Smooth muscle cell (in vitro differentiated cells): ENCODE results near the gene KCNE4. TPM values are rescaled to one million over a fixed set of nuclear protein-coding genes. Genes with fewer than 3 reads are reported as not detected.

Source experiments
- DNase-seq: peaks from one replicate; lab custom pipeline; 2025; ENCODE audit not compliant: unreplicated experiment; lab: John Stamatoyannopoulos, UW
- H2AFZ ChIP-seq: fragments of 200-600 bp; sonication (generic); 2 replicates; pipeline ENCODE4 v1.6.0; 2016; ENCODE audit warnings: antibody characterized with exemption, low read depth, mild to moderate bottlenecking
- H3F3A ChIP-seq: fragments of 200-600 bp; sonication (generic); 2 replicates; pipeline ENCODE4 v1.6.0; 2017; ENCODE audit warnings: antibody characterized with exemption, low read depth
- H3K27ac ChIP-seq: fragments of 200-600 bp; sonication (generic); 2 replicates; pipeline ENCODE4 v1.5.1; 2016; ENCODE audit warnings: low read depth, mild to moderate bottlenecking
- H3K27me3 ChIP-seq: fragments of 200-600 bp; sonication (generic); 2 replicates; pipeline ENCODE4 v1.6.1; 2016; ENCODE audit warnings: low read depth, mild to moderate bottlenecking
- H3K36me3 ChIP-seq: fragments of 200-600 bp; sonication (generic); 2 replicates; pipeline ENCODE4 v1.5.1; 2016; ENCODE audit warnings: low read depth
- H3K4me1 ChIP-seq: fragments of 200-600 bp; sonication (generic); 2 replicates; pipeline ENCODE4 v1.5.1; 2016; ENCODE audit warnings: low read depth
- H3K4me2 ChIP-seq: fragments of 200-600 bp; sonication (generic); 2 replicates; pipeline ENCODE4 v1.6.0; 2016; ENCODE audit warnings: mild to moderate bottlenecking
- H3K4me3 ChIP-seq: fragments of 200-600 bp; sonication (generic); 2 replicates; pipeline ENCODE4 v1.5.1; 2016; ENCODE audit warnings: mild to moderate bottlenecking
- H3K79me2 ChIP-seq: fragments of 200-600 bp; sonication (generic); 2 replicates; pipeline ENCODE4 v1.6.0; 2016; ENCODE audit warnings: low read depth, mild to moderate bottlenecking
- H3K9ac ChIP-seq: fragments of 200-600 bp; sonication (generic); 2 replicates; pipeline ENCODE4 v1.6.0; 2016; ENCODE audit warnings: low read depth
- H3K9me3 ChIP-seq: fragments of 200-600 bp; sonication (generic); replicated peaks from 2 replicates; pipeline ENCODE4 v1.5.1; 2016; ENCODE audit warnings: low read depth
- H4K20me1 ChIP-seq: fragments of 200-600 bp; sonication (generic); 2 replicates; pipeline ENCODE4 v1.6.0; 2016; ENCODE audit warnings: low read depth
- WGBS: methylation state at CpG from one replicate; pipeline ENCODE4 v1.1.7; 2016; ENCODE audit warnings: low lambda C conversion rate; 5-methylcytosine and 5-hydroxymethylcytosine counted together
- polyA plus RNA-seq: library from polyadenylated mRNA; unstranded; fragments of >200 nt; fragmentation: Nextera tagmentation; extraction: Ambion mirVana; gene quantifications from 2 replicates; pipeline ENCODE4 v1.2.1, GENCODE V29; 2016
- total RNA-seq: library from RNA; depleted of rRNA; stranded (reverse); fragments of >200 nt; gene quantifications from 2 replicates; pipeline ENCODE4 v1.2.3, GENCODE V29; 2014
- TF ChIP-seq, protein P1 (sequence below): fragments of 200-600 bp; sonication (generic); IDR thresholded peaks from 2 replicates; pipeline ENCODE4 v1.5.1; 2017; ENCODE audit warnings: borderline replicate concordance, mild to moderate bottlenecking, antibody characterized with exemption; ENCODE audit not compliant: insufficient read depth, poor library complexity, severe bottlenecking

KCNE4 gene
- total and polyA plus RNA-seq, 2 experiments from 2014 or later: 36.7 to 67.5 TPM

DNA sequence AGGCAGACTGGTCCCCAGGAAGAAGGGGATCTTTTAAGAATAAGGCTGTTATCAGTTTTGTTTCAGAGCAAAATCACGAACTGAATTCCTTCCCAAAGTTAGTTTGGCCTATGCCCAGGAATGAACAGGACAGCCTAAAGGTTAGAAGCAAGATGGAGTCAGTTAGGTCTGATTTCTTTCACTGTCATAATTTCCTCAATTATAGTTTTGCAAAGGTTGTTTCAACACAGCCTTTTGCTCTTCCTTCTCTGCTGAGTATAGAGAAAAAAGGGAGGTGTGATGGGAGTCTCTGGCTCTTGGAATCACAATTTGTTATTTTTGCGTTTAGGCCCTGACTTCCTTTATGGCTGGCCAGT is 14.6 kb upstream of the KCNE4 start:
- H4K20me1 ChIP-seq: no peaks in the 10 kb centered on the region
- TF ChIP-seq, protein P1, sequence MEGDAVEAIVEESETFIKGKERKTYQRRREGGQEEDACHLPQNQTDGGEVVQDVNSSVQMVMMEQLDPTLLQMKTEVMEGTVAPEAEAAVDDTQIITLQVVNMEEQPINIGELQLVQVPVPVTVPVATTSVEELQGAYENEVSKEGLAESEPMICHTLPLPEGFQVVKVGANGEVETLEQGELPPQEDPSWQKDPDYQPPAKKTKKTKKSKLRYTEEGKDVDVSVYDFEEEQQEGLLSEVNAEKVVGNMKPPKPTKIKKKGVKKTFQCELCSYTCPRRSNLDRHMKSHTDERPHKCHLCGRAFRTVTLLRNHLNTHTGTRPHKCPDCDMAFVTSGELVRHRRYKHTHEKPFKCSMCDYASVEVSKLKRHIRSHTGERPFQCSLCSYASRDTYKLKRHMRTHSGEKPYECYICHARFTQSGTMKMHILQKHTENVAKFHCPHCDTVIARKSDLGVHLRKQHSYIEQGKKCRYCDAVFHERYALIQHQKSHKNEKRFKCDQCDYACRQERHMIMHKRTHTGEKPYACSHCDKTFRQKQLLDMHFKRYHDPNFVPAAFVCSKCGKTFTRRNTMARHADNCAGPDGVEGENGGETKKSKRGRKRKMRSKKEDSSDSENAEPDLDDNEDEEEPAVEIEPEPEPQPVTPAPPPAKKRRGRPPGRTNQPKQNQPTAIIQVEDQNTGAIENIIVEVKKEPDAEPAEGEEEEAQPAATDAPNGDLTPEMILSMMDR: no peak
- no peaks in the 10 kb centered on the region for H3K9me3 ChIP-seq
- no peak overlapping the region for H2AFZ ChIP-seq
- no peaks in the 10 kb centered on the region for H3K36me3 ChIP-seq
- no peak overlapping the region for H3K9ac ChIP-seq
- no peak for DNase-seq
- WGBS: 52% methylated on average over 2 of the region's 2 CpGs
- H3K4me3 ChIP-seq: no peak overlapping the region
- H3K4me2 ChIP-seq: no peak overlapping the region
- H3F3A ChIP-seq: peaks cover 7% of the 10 kb centered on the region
- H3K4me1 ChIP-seq: peaks cover 21% of the 10 kb centered on the region
- no peaks in the 10 kb centered on the region for H3K27me3 ChIP-seq
- no peak overlapping the region for H3K27ac ChIP-seq
- H3K79me2 ChIP-seq: no peaks in the 10 kb centered on the region

DNA sequence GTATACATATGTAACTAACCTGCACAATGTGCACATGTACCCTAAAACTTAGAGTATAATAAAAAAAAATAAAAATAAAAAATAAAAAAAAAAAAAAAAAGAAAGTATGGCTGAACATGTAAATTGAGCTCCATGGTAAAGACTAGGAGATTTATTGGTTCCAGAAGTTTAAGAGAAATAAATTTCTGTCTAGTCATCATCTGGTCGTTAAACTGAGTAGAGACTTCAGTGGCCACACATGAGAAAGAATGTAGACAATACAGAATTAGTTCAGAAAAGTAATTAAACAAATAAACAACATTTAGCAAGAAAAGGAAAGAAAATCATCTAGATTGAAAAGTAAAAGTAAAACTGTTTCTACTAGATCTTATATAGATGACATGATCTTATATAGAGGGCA is 12.4 kb upstream of the KCNE4 start:
- no peaks in the 10 kb centered on the region for H3K27me3 ChIP-seq
- TF ChIP-seq, protein P1: no peak
- DNase-seq: no peak
- WGBS: 10% methylated on average over 1 of the region's 1 CpG
- no peak overlapping the region for H2AFZ ChIP-seq
- H3F3A ChIP-seq: peaks cover 8% of the 10 kb centered on the region
- no peaks in the 10 kb centered on the region for H3K36me3 ChIP-seq
- H3K9ac ChIP-seq: no peak overlapping the region
- H3K4me1 ChIP-seq: peaks cover 21% of the 10 kb centered on the region
- peak overlapping the region; percentile 30 for H3K4me2 ChIP-seq
- H3K4me3 ChIP-seq: no peak overlapping the region
- H3K27ac ChIP-seq: peak overlapping the region; percentile 97
- no peaks in the 10 kb centered on the region for H4K20me1 ChIP-seq
- H3K9me3 ChIP-seq: no peaks in the 10 kb centered on the region
- H3K79me2 ChIP-seq: no peaks in the 10 kb centered on the region

DNA sequence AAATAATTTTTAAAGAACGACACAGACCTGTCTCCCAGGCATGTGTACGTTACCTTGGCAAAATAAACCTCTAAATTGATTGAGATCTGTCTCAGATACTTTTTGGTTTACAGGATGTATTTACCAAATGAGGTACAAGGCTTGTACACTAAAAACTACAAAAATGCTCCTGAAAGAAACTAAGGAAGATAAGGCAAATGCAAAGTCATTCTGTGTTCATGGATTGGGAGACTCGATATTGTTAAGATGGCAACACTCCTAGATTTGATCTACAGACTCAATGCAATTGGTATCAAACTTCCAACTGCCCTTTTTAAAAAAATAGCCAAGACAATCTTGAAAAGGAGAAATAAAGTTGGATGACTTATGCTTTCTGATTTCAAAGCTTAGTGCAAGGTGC is 11.5 kb upstream of the KCNE4 start:
- Histone ChIP-seq H3K79me2 (no peaks in the 10 kb centered on the region), H3F3A (peaks cover 14% of the 10 kb centered on the region), H4K20me1 (no peaks in the 10 kb centered on the region), H3K4me2 (peak overlapping the region; percentile 73), H3K27me3 (no peaks in the 10 kb centered on the region), H3K4me1 (peaks cover 21% of the 10 kb centered on the region), H3K36me3 (no peaks in the 10 kb centered on the region), H3K4me3 (no peak overlapping the region), H3K9me3 (no peaks in the 10 kb centered on the region), H2AFZ (peak overlapping the region; percentile 37), H3K27ac (peak overlapping the region; percentile 97), H3K9ac (peak overlapping the region; percentile 67)
- no peak for DNase-seq
- WGBS: 91% methylated on average over 3 of the region's 3 CpGs
- TF ChIP-seq, protein P1: no peak

DNA sequence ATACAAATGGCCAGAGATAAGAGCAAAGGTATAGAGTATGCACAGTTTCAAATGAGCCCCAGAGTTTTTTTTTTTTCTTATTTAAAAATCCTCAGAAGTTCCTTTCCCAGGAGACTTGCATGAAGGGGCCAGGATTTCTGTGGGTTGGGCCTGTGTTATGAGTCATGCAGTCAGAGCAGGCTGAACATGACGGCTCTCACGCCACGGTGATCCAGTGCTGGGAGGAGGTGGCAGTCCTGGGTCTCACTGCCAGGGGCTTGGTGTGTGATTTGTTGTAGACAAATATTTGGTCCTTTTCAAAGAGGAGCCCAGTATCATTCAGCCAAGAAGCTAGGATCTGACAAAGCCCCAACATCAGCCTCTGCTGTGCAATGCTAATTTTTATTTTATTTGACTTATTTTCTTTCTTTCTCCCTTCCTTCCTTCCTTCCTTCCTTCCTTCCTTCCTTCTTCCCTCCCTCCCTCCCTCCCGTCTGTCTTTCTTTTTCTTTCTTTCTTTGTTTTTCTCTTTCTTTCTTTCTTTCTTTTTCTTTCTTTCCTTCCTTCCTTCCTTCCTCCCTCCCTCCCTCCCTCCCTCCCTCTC is 10.4 kb upstream of the KCNE4 start:
- Histone ChIP-seq H3K36me3 (no peaks in the 10 kb centered on the region), H3K4me3 (no peak overlapping the region), H3K27ac (peak overlapping the region; percentile 97), H3K4me1 (peaks cover 21% of the 10 kb centered on the region), H2AFZ (no peak overlapping the region), H4K20me1 (no peaks in the 10 kb centered on the region), H3K9me3 (no peaks in the 10 kb centered on the region), H3K79me2 (no peaks in the 10 kb centered on the region), H3K27me3 (no peaks in the 10 kb centered on the region), H3K4me2 (peak overlapping the region; percentile 73), H3K9ac (peak overlapping the region; percentile 67), H3F3A (peaks cover 22% of the 10 kb centered on the region)
- DNase-seq: peak; percentile 42
- WGBS: 0% methylated on average over 4 of the region's 4 CpGs
- TF ChIP-seq, protein P1: no peak
